Esophagus squamous epithelium (tissue), 4 donors: ENCODE results near the gene COL1A1.

Experiments
- CTCF ChIP-seq, 6 experiments: fragments of 450-650 bp in 4 of 6; fragments of 200-600 bp in 2 of 6; sonication (generic) in 2 of 6; IDR thresholded peaks; one replicate each; pipeline ENCODE4 v1.5.1; 2016 to 2019; ENCODE audit warnings: antibody characterized with exemption in 6 of 6, mild to moderate bottlenecking in 4 of 6, moderate library complexity in 4 of 6
- POLR2A ChIP-seq, 4 donors: fragments of 450-650 bp; IDR thresholded peaks; one replicate each; pipeline ENCODE4 v1.6.1; 2017; ENCODE audit warnings: antibody characterized with exemption in 4 of 4, mild to moderate bottlenecking in 4 of 4, moderate library complexity in 3 of 4

GRCh38 chr17:50155115-50155819 is 46.2 kb downstream of the COL1A1 start:
- no peak for TF ChIP-seq CTCF (IDR thresholded peaks at IDR 0.05)
- TF ChIP-seq POLR2A (IDR thresholded peaks at IDR 0.05): no peak
